Mucosa of rectum (tissue), 2 donors: ENCODE measurements around the gene C17orf67.

Source experiments
- H3K27ac ChIP-seq, 2 donors: one replicate each; pipeline ENCODE4 v1.7.0; 2013; ENCODE audit warnings: inconsistent platforms in 2 of 2, low read depth in 2 of 2, low read length in 2 of 2
- H3K27me3 ChIP-seq, 2 donors: one replicate each; pipeline ENCODE4 v1.7.0; 2013; ENCODE audit warnings: low read length in 2 of 2; ENCODE audit not compliant: control insufficient read depth in 2 of 2, insufficient read depth in 2 of 2
- H3K36me3 ChIP-seq, 2 donors: one replicate each; pipeline ENCODE4 v1.7.0; 2013; ENCODE audit warnings: low read length in 2 of 2; ENCODE audit not compliant: control insufficient read depth in 2 of 2, insufficient read depth in 2 of 2
- H3K4me1 ChIP-seq, 2 donors: one replicate each; pipeline ENCODE4 v1.7.0; 2013; ENCODE audit warnings: low read length in 2 of 2, mild to moderate bottlenecking in 1 of 2; ENCODE audit not compliant: control insufficient read depth in 2 of 2, insufficient read depth in 2 of 2
- H3K4me3 ChIP-seq, 2 donors: one replicate each; pipeline ENCODE4 v1.7.0; 2013; ENCODE audit warnings: low read length in 2 of 2
- H3K9ac ChIP-seq, 2 donors: one replicate each; pipeline ENCODE4 v1.7.0; 2013; ENCODE audit warnings: low read length in 2 of 2, low read depth in 1 of 2, mild to moderate bottlenecking in 1 of 2
- H3K9me3 ChIP-seq, 2 donors: one replicate each; pipeline ENCODE4 v1.7.0; 2013; ENCODE audit warnings: low read length in 2 of 2; ENCODE audit not compliant: control insufficient read depth in 2 of 2
- donor health status: healthy.
- donor health status: Normal muscosa, but diverticular disease.

The C17orf67 gene

DNA sequence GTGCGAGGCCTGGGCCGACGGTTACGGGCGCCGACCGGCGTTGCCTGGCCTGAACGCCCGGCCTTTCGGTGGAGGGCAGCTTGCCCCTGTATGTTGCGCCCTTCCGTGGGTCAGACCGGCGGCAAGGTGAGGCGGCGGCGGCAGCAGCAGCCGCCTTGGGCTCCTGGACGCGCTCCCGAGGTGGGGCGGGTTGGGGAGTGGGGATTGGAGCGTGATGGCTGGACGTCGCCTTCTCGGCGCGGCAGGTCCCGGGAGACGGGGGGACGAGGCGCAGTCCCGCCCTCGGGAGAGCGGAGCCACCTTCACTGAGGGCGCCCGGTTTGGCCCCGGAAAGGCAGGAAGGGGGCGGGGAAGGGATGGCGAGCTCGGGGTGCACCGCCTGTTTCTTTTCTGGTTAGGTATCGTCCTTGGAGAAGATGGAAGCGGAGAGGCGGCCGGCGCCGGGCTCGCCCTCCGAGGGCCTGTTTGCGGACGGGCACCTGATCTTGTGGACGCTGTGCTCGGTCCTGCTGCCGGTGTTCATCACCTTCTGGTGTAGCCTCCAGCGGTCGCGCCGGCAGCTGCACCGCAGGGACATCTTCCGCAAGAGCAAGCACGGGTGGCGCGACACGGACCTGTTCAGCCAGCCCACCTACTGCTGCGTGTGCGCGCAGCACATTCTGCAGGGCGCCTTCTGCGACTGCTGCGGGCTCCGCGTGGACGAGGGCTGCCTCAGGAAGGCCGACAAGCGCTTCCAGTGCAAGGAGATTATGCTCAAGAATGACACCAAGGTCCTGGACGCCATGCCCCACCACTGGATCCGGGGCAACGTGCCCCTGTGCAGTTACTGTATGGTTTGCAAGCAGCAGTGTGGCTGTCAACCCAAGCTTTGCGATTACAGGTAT, 902 bp upstream of the C17orf67 start:
- Histone ChIP-seq H3K4me3 (peak overlapping the region; percentile 79 to 86), H3K27me3 (no peaks in the 10 kb centered on the region), H3K4me1 (peaks cover 19 to 20% of the 10 kb centered on the region in 2 donors), H3K27ac (peak overlapping the region; percentile 82 to 83), H3K36me3 (no peaks in the 10 kb centered on the region), H3K9me3 (no peaks in the 10 kb centered on the region), H3K9ac (peak overlapping the region; percentile 63 to 74)

DNA sequence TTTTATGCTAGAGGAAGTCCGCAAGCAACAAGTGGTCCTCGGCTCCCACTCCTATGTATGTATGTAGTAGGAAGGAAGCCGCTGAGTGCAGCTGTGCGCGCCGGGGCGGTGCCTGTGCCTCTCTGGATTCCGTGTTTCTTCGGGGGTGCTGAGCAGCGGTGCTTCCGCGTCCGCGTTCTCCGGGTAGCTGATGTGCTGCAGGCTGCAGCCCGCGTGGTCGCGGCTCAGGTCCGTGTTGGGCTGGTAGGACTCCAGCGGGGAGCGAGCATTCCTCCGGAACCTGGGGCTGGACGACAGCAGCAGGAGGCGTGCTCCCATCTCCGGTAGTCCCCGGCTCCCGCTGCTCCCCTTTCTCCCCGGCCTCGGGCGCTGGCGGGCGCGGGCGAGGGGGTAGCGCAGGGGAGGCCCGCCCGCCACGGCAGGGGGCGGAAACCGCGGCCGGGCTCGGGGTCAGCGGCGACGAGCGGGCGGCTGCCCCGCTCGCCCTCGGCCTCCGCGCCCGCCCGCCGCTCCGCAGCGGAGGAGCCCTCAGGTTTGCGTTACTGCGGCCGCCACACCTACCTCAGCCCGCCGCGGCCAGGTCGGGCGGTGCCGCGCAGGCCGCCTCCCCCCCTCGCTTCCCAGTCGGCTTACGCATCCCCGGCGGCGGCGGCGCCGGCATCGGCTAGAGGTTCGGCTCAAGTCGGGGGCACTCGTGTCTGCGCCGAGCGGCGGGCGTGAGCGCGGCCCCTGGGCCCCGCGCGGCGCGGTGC, 487 bp downstream of the C17orf67 start:
- Histone ChIP-seq H3K4me3 (peak overlapping the region; percentile 82 to 90), H3K27me3 (no peaks in the 10 kb centered on the region), H3K9ac (peak overlapping the region; percentile 65), H3K36me3 (no peaks in the 10 kb centered on the region), H3K9me3 (no peaks in the 10 kb centered on the region), H3K4me1 (peaks cover 19 to 20% of the 10 kb centered on the region in 2 donors), H3K27ac (peak overlapping the region; percentile 82)

DNA sequence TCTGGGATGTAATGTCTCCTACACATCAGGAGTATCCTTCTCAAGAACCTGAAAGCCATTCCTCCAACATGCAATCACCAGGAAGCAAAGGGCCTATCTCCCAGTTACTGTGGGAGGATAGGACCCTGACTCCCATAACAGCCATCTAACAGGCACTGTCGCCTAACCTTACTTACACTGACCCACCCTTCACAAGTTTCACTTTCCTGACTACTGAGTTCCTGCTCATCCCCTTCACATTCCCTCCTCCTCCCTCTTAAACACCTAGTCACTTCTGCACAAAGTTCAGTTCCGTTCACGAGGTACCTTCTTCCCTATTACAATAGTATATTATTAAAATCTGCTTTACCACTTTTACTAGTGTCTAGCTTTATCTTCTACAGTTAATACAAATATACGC, 1.3 kb downstream of the C17orf67 start:
- peak overlapping the region in 1 of 2 donors; percentile 9 for H3K9ac ChIP-seq
- H3K9me3 ChIP-seq: no peaks in the 10 kb centered on the region
- peak overlapping the region; percentile 82 to 90 for H3K4me3 ChIP-seq
- H3K4me1 ChIP-seq: peaks cover 19 to 20% of the 10 kb centered on the region in 2 donors
- H3K36me3 ChIP-seq: no peaks in the 10 kb centered on the region
- no peaks in the 10 kb centered on the region for H3K27me3 ChIP-seq
- H3K27ac ChIP-seq: no peak overlapping the region

DNA sequence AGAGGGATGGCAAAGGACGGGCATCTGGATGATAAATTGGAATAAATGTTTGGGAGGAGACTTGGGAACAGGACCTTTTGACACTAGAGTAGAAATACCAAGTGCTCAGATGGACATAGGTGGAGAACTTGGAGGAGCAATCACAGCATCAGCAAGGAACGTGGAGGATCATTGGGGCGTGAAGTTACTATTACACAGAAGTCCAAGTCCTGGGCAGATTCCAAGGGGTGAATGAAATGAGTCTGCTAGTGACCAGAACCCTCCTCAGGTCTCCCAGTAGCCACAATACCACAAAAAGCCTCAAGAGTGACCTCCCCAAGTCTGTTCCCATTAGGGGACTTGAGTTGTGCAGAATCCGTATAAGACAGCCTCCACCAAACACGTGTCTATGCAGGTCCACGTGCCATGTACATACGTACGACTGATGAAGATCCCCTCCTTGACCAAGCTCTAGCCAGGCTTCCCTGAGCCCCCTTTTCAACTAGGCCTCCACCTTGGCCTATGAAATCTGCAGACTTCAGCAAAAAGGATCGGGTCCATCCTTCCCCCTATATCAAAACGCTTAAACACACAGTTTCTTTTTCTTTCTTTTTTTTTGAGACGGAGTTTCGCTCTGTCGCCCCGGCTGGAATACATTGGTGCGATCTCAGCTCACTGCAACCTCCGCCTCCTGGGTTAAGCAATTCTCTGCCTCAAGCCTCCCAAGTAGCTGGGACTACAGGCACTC, 2.2 kb downstream of the C17orf67 start:
- Histone ChIP-seq H3K4me1 (peaks cover 16 to 20% of the 10 kb centered on the region in 2 donors), H3K27ac (no peak overlapping the region)

DNA sequence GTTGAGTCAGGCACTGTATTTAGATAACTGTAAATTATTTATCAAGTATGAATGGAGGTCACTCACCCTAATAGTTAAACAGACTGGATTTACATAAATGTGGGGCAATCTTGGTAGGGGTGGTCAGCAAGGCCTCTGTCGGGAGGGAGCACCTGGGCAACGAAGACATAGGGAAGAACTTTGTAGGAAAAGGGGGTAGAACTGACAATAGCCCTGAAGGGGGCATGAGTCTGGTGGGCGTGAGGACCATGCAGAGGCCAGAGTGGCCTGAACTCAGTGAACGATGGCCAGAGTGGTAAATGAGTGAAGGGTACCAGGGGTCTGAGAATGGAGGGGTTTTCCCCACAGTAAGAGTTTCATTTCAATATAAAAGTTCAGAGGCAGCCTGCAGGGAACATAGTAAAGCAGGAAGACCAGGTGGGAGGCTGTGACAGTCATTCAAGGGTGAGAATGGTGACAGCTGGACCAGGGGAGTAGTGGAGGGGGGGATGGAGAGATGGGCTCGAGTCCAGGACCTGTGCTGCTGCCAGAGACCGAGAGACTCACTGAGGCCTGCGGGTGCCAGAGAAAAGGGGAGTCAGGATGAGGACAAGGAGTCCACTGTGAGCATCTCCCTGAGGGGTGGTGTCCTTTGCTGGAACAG, 2.9 kb downstream of the C17orf67 start:
- Histone ChIP-seq H3K27ac (no peak overlapping the region), H3K27me3 (no peaks in the 10 kb centered on the region), H3K9ac (no peak overlapping the region), H3K36me3 (no peaks in the 10 kb centered on the region), H3K4me1 (peaks cover 16 to 20% of the 10 kb centered on the region in 2 donors), H3K9me3 (no peaks in the 10 kb centered on the region), H3K4me3 (no peak overlapping the region)

More for the DNA sequence above, 2.2 kb downstream of the C17orf67 start:
- Histone ChIP-seq H3K36me3 (no peaks in the 10 kb centered on the region), H3K9ac (no peak overlapping the region), H3K4me3 (no peak overlapping the region), H3K27me3 (no peaks in the 10 kb centered on the region), H3K9me3 (no peaks in the 10 kb centered on the region)

DNA sequence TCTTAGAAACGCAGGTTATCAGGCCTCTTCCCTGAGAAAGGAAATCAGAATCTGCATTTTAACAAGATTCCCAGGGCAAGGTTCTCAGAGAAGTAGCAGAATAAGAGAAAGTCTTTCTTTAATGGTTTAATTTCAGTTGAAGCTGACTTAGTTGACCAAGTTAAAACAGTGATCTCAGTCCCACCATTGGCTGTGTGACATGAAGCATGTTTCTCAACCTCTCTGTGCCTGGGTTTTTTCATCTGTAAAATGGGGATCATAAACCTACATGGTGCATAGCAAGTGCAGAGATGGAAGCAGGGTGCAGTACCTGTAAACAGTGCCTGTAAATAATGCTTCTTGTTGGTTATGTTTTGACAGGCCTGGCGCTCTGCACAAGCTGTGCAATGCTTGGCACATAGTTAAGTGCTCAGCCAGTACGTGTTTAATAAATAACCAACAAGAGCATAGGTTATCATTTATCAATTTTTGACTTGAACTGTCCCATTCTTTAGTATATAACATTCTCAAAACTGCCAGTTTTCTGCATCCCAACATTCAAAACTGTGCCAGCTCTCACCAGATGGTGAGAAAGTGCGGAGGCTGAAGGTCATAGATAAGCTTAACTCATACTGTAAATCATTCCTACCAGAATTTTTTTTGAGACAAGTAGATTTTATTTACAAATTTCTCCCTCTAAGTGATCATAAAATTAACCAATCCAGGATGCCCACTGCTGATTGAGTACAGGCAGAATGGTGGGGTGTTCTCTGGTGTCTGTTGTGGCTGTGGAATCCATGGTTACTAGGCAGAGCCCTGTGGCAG, 6.9 kb downstream of the C17orf67 start:
- Histone ChIP-seq H3K4me1 (no peaks in the 10 kb centered on the region), H3K9ac (no peak overlapping the region), H3K9me3 (no peaks in the 10 kb centered on the region), H3K27ac (no peak overlapping the region), H3K27me3 (no peaks in the 10 kb centered on the region), H3K4me3 (no peak overlapping the region), H3K36me3 (no peaks in the 10 kb centered on the region)

DNA sequence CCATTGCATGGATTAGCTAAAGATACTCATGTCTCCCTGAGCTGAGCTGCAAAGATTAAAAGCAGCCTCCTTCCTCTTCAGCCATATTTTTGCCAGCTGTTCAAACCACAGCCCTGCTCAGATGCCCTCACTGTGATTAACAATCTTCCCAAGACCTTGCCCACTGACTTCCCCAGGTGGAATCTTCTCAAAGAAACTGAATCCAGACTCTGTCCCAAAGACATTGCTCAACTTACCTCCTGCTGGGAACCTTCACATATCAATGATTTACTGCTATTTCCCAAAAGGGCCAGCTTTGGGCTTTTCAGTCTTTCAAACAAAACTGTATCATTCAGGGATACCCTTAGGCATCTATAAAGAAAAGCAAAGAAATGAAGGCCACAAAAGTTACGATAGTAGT, 9.2 kb downstream of the C17orf67 start:
- H3K4me1 ChIP-seq: peaks cover 0 to 6% of the 10 kb centered on the region in 2 donors
- H3K27ac ChIP-seq: no peak overlapping the region
- H3K9ac ChIP-seq: no peak overlapping the region
- H3K27me3 ChIP-seq: no peaks in the 10 kb centered on the region
- H3K4me3 ChIP-seq: no peak overlapping the region
- H3K36me3 ChIP-seq: no peaks in the 10 kb centered on the region
- no peaks in the 10 kb centered on the region for H3K9me3 ChIP-seq

DNA sequence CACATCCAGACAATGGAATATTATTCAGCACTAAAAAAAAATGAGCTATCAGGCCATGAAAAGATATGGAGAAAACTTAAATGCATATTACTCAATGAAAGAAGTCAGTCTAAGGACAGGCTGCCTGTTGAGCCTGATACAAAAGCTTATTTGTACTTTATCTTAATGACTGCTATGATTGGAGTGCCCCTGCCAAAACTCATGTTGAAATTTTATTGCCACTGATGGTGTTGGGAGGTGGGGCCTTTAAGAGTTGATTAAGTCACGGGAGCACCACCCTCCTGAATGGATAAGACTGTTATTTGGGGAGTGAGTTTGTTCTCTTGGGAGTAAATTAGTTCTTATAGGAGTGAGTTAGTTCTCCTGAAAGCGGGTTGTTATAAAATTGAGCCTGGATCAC, 9.9 kb downstream of the C17orf67 start:
- no peaks in the 10 kb centered on the region for H3K27me3 ChIP-seq
- no peak overlapping the region for H3K9ac ChIP-seq
- no peaks in the 10 kb centered on the region for H3K36me3 ChIP-seq
- H3K4me1 ChIP-seq: peaks cover 0 to 8% of the 10 kb centered on the region in 2 donors
- no peak overlapping the region for H3K27ac ChIP-seq
- H3K9me3 ChIP-seq: no peaks in the 10 kb centered on the region
- H3K4me3 ChIP-seq: no peak overlapping the region

DNA sequence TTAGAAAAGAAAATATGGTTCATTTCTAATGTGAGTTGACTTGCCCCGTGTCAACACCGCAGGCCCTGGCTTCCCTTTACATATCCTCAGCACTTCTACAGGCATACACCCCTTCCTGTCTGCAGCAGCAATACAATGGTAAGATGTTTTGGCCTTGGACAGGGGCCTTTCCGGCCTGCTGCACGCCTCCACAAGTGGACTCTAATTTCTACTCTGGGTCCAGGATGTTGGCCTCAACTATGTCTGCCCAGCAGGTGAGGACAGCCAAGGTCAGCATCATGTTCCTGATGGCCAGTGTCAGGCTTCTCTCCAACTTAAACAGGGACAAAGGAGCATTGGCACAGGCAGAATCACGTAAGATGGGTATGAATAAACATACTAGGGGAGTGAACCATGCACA, 11.0 kb downstream of the C17orf67 start:
- H3K36me3 ChIP-seq: no peaks in the 10 kb centered on the region
- no peak overlapping the region for H3K27ac ChIP-seq
- H3K4me1 ChIP-seq: peaks cover 0 to 8% of the 10 kb centered on the region in 2 donors
- no peaks in the 10 kb centered on the region for H3K27me3 ChIP-seq
- H3K9ac ChIP-seq: no peak overlapping the region
- H3K4me3 ChIP-seq: no peak overlapping the region
- no peaks in the 10 kb centered on the region for H3K9me3 ChIP-seq
